Embryonic facial prominence (tissue), 1 donor: ENCODE data around the gene BLVRB.
"Not testable (repeated sequence)": the region's sequence is repeated elsewhere in the genome, so short reads cannot be mapped to it uniquely, and the experiment has no call there.

ENCODE experiments used
- DNase-seq: peaks from one replicate; pipeline ENCODE4 v3.0.0-alpha.2; 2016; ENCODE audit errors: extremely low spot score

BLVRB gene

GRCh38 chr19:40465557-40466218 lies at the start of gene BLVRB:
BLVRB (minus strand) TSS chr19:40465745; CDS start chr19:40465688, 57 bp downstream.
- peak; percentile 94 for DNase-seq

- DNase-seq, result no peak
These were observed 48.3 kb upstream of the BLVRB start for GRCh38 chr19:40513741-40514315.

DNA sequence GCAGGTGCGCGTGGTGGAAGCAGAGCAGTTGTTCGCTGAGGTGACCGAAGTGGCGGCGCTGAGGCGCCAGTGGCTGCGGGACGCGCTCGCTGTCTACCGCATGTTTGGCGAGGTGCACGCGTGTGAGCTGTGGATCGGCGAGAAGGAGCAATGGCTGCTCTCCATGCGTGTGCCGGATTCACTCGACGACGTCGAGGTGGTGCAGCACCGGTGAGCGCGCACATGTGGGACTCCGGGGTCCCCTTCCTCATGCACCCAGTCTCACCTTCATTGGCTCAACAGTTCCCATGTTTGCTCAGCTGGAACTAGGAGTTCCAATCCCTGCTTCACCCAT lies 47.8 kb upstream of the BLVRB start:
- no peak for DNase-seq

DNA sequence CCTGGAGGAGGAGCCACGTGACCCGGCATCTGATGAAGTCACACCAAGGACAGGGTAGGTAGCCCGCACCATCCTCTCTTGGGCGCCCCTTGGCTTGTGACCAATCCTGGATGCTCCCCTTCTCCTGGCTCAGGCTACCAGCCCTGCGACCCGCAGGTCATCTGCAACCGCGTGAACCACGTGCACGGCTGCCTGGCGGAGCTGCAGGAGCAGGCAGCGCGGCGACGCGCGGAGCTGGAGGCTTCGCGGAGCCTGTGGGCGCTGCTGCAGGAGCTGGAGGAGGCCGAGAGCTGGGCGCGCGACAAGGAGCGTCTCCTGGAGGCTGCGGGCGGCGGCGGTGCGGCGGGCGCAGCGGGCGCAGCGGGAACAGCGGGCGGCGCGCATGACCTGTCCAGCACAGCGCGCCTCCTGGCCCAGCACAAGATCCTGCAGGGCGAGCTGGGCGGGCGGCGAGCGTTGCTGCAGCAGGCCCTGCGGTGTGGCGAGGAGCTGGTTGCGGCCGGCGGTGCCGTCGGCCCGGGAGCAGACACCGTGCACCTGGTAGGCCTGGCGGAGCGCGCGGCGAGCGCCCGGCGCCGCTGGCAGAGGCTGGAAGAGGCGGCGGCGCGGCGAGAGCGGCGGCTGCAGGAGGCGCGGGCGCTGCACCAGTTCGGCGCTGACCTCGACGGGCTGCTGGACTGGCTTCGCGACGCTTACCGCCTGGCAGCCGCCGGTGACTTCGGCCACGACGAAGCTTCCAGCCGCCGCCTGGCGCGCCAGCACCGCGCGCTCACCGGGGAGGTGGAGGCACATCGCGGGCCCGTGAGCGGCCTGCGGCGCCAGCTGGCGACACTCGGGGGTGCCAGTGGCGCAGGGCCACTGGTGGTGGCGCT lies 47.2 kb upstream of the BLVRB start:
- DNase-seq, result no peak

DNA sequence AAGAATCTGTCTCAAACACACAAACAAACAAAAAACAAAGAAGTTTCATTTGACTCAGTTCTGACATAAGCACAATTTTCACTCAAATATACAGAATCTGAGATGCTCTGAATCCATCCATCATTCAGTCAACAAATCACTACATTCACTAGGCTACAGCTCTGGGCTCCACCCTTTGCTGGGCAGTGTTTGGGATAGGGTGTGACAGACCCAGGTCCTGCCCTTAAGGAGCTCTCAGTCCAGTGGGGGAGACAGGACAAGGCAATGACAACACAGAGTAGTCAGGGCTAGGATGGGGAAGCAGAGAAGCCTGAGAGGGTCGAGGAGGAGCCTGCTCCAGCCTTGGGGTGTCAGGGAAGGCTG lies 46.5 kb upstream of the BLVRB start:
- DNase-seq, result no peak

GRCh38 chr19:40511487-40511886 lies 45.9 kb upstream of the BLVRB start:
- no peak for DNase-seq

GRCh38 chr19:40510526-40511115 lies 45.1 kb upstream of the BLVRB start:
- no peak for DNase-seq

DNA sequence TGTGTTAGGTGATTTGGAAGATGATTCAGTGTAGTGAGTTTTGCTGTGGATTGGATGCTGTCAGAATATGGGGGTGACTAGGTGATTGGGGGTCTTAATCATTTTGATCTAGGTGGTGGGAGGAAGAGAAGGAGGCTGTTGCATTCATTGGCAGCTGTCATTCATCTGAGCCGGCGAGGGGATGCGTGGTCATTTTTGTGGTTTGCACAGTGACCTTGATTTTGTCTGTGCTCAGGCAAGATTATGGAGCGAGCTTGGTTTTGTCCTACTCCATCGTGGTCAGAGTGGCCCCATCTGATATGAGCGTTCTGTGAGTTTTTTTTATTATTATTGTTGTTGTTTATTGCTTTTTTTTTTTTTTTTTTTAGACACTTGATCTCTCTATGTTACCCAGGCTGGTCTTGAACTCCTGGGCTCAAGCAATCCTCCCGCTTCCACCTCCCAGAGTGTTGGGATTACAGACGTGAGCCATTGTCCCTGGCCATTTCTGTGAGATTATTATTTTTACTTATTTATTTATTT lies 43.3 kb upstream of the BLVRB start:
- DNase-seq, result no peak

- no peak for DNase-seq
These were observed 42.3 kb upstream of the BLVRB start for GRCh38 chr19:40507892-40508291.

DNA sequence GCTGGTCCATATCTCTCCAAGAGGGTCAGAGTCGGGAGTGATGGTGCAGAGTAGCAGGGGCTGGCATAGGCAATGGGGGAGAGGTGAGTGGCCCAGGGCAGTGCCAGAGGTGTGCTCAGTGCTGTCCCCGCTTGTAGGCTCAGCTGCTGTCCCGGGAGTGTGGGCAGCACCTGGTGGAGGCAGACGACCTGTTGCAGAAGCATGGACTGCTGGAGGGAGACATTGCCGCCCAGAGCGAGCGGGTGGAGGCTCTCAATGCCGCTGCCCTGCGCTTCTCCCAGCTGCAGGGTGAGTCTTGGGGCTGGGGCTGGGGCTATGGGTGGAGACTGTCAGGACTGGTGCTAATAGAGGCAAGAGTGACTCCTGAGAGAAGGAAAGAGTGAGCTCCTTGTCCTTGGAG lies 40.6 kb upstream of the BLVRB start:
- no peak for DNase-seq

- DNase-seq, result no peak
These were observed 37.8 kb upstream of the BLVRB start for GRCh38 chr19:40503320-40503695.

DNA sequence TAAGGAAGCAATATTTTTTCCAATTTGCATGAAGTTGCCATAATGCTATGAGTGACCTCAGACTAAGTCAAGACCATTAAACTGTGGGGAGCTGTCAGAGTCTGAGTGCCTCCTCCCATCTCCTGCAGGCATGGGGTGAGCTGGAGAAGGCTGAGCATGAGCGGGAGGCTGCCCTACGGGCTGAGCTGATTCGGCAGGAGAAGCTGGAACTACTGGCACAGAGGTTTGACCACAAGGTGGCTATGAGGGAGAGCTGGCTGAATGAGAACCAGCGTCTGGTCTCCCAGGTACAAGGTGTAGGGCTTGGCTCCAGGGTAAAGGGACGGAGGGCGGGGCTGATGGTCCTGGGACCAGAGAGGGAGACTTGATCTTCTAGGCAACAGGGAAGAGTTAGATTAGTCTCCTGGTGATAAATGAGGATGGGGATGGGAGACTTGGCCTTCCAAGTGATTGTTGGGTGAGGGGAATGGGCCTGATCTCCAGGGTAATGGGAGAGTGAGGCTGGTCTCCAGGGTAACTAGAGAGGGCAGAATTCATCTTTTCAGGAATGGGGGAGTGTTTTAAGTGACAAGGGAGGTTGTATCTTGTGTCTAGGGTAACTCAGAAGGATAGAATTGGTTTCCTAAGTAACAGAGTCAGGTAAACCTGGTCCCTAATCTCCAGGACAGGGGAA lies 37.2 kb upstream of the BLVRB start:
- DNase-seq, result no peak

GRCh38 chr19:40502081-40502480 lies 36.5 kb upstream of the BLVRB start:
- DNase-seq, result no peak

DNA sequence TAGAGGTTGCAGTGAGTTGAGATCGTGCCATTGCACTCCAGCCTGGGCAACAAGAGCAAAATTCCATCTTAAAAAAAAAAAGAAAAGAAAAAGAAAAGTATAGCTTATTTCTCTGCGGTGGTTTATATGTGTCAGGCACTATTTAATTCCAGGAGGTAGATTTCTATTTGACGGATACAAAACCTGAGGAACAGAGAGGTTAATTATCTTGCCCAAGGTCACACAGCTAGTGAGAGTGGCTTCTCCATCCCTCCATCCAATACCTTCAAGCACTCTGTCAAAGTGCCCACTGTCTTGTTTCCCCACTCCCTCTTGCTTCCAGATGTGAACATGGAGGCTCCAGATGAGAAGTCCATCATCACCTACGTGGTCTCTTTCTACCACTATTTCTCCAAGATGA lies 36.1 kb upstream of the BLVRB start:
- no peak for DNase-seq

- not testable (repeated sequence) for DNase-seq
These were observed 35.4 kb upstream of the BLVRB start for GRCh38 chr19:40500678-40501530.

DNA sequence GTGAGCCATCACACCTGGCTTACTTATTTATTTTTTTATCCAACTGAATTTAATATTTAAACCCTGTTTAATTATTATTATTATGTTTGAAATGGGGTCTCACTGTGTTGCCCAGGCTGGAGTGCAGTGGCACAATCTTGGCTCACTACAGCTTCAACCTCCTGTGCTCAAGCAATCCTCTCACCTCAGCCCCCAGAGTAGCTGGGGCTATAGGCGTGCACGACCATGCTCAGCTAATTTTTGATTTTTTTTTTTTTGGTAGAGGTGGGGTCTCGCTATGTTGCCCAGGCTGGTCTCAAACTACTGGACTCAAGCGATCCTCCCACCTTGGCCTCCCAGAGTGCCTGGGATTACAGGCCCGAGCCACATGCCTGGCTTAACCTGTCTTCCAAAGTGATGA lies 33.8 kb upstream of the BLVRB start:
- DNase-seq, result no peak

- DNase-seq, result no peak
These were observed 31.7 kb upstream of the BLVRB start for GRCh38 chr19:40497214-40497613.

- no peak for DNase-seq
These were observed 28.8 kb upstream of the BLVRB start for GRCh38 chr19:40494191-40494838.

DNA sequence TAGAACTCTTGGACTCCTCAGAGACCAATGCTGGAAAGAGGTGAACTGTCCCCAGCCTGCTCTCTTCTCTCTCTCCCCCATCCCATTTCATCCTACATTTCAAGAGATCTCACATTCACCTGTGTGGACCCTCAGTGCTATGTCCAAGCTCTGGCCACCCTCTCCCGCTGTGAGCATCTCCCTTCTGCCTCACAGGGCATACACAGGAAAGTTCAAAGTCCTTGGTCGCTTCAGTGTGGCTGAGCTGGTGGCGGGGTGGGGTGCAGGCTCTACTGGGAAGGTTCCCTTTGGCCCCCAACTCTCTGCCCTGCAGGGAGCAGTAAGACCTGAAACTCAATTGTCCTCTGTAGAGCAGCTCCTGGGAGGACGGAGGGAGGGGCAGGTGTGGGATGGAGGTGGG lies 28.2 kb upstream of the BLVRB start:
- no peak for DNase-seq

DNA sequence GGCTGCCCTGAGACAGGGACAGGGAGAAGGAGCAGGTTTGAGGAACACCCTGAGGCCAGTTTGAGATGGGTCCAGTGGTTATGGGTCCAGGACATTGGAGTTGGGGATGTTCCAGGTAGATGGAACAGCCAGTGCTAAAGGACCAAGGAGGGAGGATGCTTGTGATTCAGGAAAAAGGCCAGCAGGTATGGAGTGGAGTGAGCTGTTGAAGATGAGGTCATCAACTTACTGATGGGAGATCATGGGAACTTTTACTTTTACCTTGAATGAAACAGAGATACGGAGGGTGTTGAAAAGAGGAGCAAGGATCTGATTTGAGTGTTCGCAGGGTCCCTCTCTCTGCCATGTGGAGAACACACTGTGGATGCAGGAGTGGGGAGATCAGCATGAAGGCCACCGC lies 26.7 kb upstream of the BLVRB start:
- no peak for DNase-seq

GRCh38 chr19:40489882-40490230 lies 24.3 kb upstream of the BLVRB start:
- DNase-seq, result no peak
